Endothelial cell of umbilical vein (primary cell): ENCODE results near the gene ZNF474. TPM values are rescaled to one million over a fixed set of nuclear protein-coding genes. Genes with fewer than 3 reads are reported as not detected.
A peak's percentile ranks its signal among the peaks of the same experiment; 100 is the strongest.

ENCODE experiments used
- BruUV-seq: library from RNA; stranded (reverse); fragments of 400-500 nt; replicated peaks from 2 replicates; lab custom pipeline; 2021; lab: Mats Ljungman, UMichigan
- CTCF ChIA-PET: fragments of 300-600, 350-600 bp; sonication (Branson Sonifier 250); formaldehyde crosslinking; loops from one replicate; lab custom pipeline; 2021; ENCODE audit warnings: antibody characterized with exemption, inconsistent platforms; lab: Charles Lee
- POLR2A ChIA-PET: fragments of 300-600, 350-600 bp; sonication (Branson Sonifier 250); formaldehyde crosslinking; loops from one replicate; lab custom pipeline; 2021; ENCODE audit warnings: antibody characterized with exemption, inconsistent platforms; lab: Charles Lee
- DNase-seq: peaks from one replicate; pipeline ENCODE4 v3.0.0-alpha.2; 2011; ENCODE audit warnings: low read depth, low spot score
- FAIRE-seq: peaks from 2 replicates; lab custom pipeline; 2011; peaks lifted over from hg19 to GRCh38; lab: Jason Lieb, UNC
- H2AFZ ChIP-seq: 2 replicates; pipeline ENCODE4 v1.6.0; 2012; ENCODE audit warnings: low read depth, low read length, control low read depth, inconsistent platforms
- H3K27ac ChIP-seq: 2 replicates; pipeline ENCODE4 v1.5.1; 2011; ENCODE audit warnings: low read depth, mild to moderate bottlenecking, control low read depth, low read length, moderate library complexity; ENCODE audit not compliant: insufficient read depth
- H3K27me3 ChIP-seq, 2 experiments: 2 replicates each; pipeline versions ENCODE4 v1.6.0 to v1.6.1; 2011; ENCODE audit warnings: low read length in 2 of 2, mixed read lengths in 1 of 2; ENCODE audit not compliant: control insufficient read depth in 2 of 2, insufficient read depth in 2 of 2
- H3K36me3 ChIP-seq, 2 experiments: 2 replicates in 1 of 2; 3 replicates in 1 of 2; pipeline ENCODE4 v1.5.1; 2011; ENCODE audit warnings: low read length in 2 of 2, mild to moderate bottlenecking in 1 of 2, moderate library complexity in 1 of 2; ENCODE audit not compliant: control insufficient read depth in 2 of 2, insufficient read depth in 2 of 2; ENCODE audit errors: extremely low read depth in 1 of 2
- H3K4me1 ChIP-seq: 3 replicates; pipeline ENCODE4 v1.5.1; 2011; ENCODE audit warnings: mild to moderate bottlenecking, low read length; ENCODE audit not compliant: control insufficient read depth, insufficient read depth; ENCODE audit errors: extremely low read depth
- H3K4me2 ChIP-seq: 2 replicates; pipeline ENCODE4 v1.6.1; 2011; ENCODE audit warnings: low read length, control low read depth, mixed read lengths; ENCODE audit not compliant: insufficient read depth
- H3K4me3 ChIP-seq, 3 experiments: fragments of 200-600 bp in 1 of 3; sonication (generic), shearing (Covaris generic) in 1 of 3; replicated peaks in 1 of 3; 2 replicates each; pipeline ENCODE4 v1.5.1; 2011 to 2016; ENCODE audit warnings: control low read depth in 3 of 3, low read length in 3 of 3, mild to moderate bottlenecking in 2 of 3, inconsistent platforms in 1 of 3, low read depth in 1 of 3, moderate library complexity in 1 of 3; ENCODE audit not compliant: insufficient read depth in 1 of 3
- H3K79me2 ChIP-seq: 2 replicates; pipeline ENCODE4 v1.6.0; 2012; ENCODE audit warnings: low read length, inconsistent platforms; ENCODE audit not compliant: control insufficient read depth, insufficient read depth
- H3K9ac ChIP-seq: replicated peaks from 2 replicates; pipeline ENCODE3; 2011; ENCODE audit warnings: low read length, control low read depth; ENCODE audit not compliant: insufficient read depth; ENCODE audit errors: extremely low read depth
- H3K9me1 ChIP-seq: replicated peaks from 3 replicates; pipeline ENCODE4 v1.6.0; 2011; ENCODE audit warnings: mild to moderate bottlenecking, low read length; ENCODE audit not compliant: control insufficient read depth, insufficient read depth; ENCODE audit errors: extremely low read depth
- H3K9me3 ChIP-seq: replicated peaks from 2 replicates; pipeline ENCODE4 v1.5.1; 2012; ENCODE audit warnings: low read length, inconsistent platforms; ENCODE audit not compliant: control insufficient read depth, insufficient read depth
- H4K20me1 ChIP-seq: replicated peaks from 2 replicates; pipeline ENCODE3; 2011; ENCODE audit warnings: mild to moderate bottlenecking, low read length; ENCODE audit not compliant: control insufficient read depth, insufficient read depth; ENCODE audit errors: extremely low read depth
- CTCF ChIP-seq, 2 donors: IDR thresholded peaks; 1 replicate in 1 of 2; 2 replicates in 1 of 2; pipeline ENCODE4 v1.5.1; 2011; ENCODE audit warnings: low read length in 2 of 2, mild to moderate bottlenecking in 2 of 2, moderate library complexity in 2 of 2, control low read depth in 1 of 2, inconsistent platforms in 1 of 2, low read depth in 1 of 2; ENCODE audit not compliant: insufficient read depth in 1 of 2; ENCODE audit errors: extremely low read depth in 1 of 2
- EZH2 ChIP-seq: IDR thresholded peaks from 2 replicates; pipeline ENCODE4 v1.6.1; 2012; ENCODE audit warnings: borderline replicate concordance, low read depth, mild to moderate bottlenecking, moderate library complexity, low read length, inconsistent platforms; ENCODE audit not compliant: severe bottlenecking
- FOS ChIP-seq: IDR thresholded peaks from 2 replicates; pipeline ENCODE4 v1.6.1; 2011; ENCODE audit warnings: mild to moderate bottlenecking, low read length, moderate library complexity, borderline replicate concordance; ENCODE audit not compliant: insufficient read depth
- GATA2 ChIP-seq: IDR thresholded peaks from 2 replicates; pipeline ENCODE4 v1.7.0; 2011; ENCODE audit warnings: low read depth, mild to moderate bottlenecking, moderate library complexity, mixed read lengths, low read length; ENCODE audit not compliant: insufficient read length, insufficient read depth
- JUN ChIP-seq: IDR thresholded peaks from 2 replicates; pipeline ENCODE4 v1.6.1; 2011; ENCODE audit warnings: borderline replicate concordance, low read depth; ENCODE audit not compliant: insufficient read length, insufficient read depth
- MAX ChIP-seq: IDR thresholded peaks from 2 replicates; pipeline ENCODE4 v1.6.1; 2011; ENCODE audit not compliant: insufficient read depth, insufficient read length
- MYC ChIP-seq: IDR thresholded peaks from one replicate; pipeline ENCODE4 v1.6.1; 2011; ENCODE audit warnings: mild to moderate bottlenecking, low read depth, low read length
- POLR2A ChIP-seq: IDR thresholded peaks from 2 replicates; pipeline ENCODE4 v1.6.1; 2012; ENCODE audit warnings: low read depth, mild to moderate bottlenecking, control low read depth, low read length
- POLR2AphosphoS5 ChIP-seq: IDR thresholded peaks from 2 replicates; pipeline ENCODE4 v1.6.1; 2012; ENCODE audit warnings: low read depth, mild to moderate bottlenecking, control low read depth, low read length, moderate library complexity; ENCODE audit not compliant: insufficient read depth
- dilution Hi-C: fragments of 300-500 bp; cut with MboI; formaldehyde crosslinking; loops from one replicate; pipeline ENCODE4 v1.15.0; 2019; ENCODE audit warnings: low sequenced_read_pairs; ENCODE audit not compliant: extremely low pct_ligation_motif_present
- intact Hi-C: fragments of 100-400 bp; cut with micrococcal nuclease; formaldehyde crosslinking; loops from one replicate; pipeline ENCODE4 v1.10.0; 2022
- polyA plus RNA-seq, 4 experiments: library from polyadenylated mRNA; depleted of rRNA in 3 of 4; stranded (reverse) in 3 of 4; unstranded in 1 of 4; fragments of >200 nt; gene quantifications; 2 replicates each; pipeline versions ENCODE4 v1.2.1 to v1.2.3, GENCODE V29; 2011 to 2012; ENCODE audit warnings: missing spikeins in 1 of 4
- total RNA-seq: library from RNA; stranded (reverse); gene quantifications from 2 replicates; pipeline ENCODE4 v1.2.3, GENCODE V29; 2021

Gene ZNF474
- total and polyA plus RNA-seq, 2 donors (not counting 3 experiments of a cell fraction or from before 2014, with no cell fraction given) = 0.03 TPM; not detected in 1

GRCh38 chr5:122181863-122182262 is 52.5 kb downstream of the ZNF474 start:
- no peak for TF ChIP-seq GATA2
- no peak for TF ChIP-seq MYC
- TF ChIP-seq CTCF (IDR thresholded peaks at IDR 0.05; ENCODE audit: extremely low read depth in 1 of 2, insufficient read depth in 1 of 2, low read depth in 1 of 2, low read length in 2 of 2) = no peak
- no peak for TF ChIP-seq JUN
- TF ChIP-seq FOS = no peak
- TF ChIP-seq MAX = no peak
- TF ChIP-seq EZH2 = no peak
- TF ChIP-seq POLR2AphosphoS5 = no peak
- no peak for TF ChIP-seq POLR2A
- CTCF ChIA-PET = interaction anchor here (1.0 to 3.4 kb wide), 7 partner anchors 8 to 106 kb away, joined by 3 to 16 read pairs (median 5); no protein-coding TSS in a partner anchor
- Histone ChIP-seq H3K27ac (peak overlapping the region; percentile 84), H3K9me3 (no peaks in the 10 kb centered on the region), H4K20me1 (no peaks in the 10 kb centered on the region), H3K36me3 (no peaks in the 10 kb centered on the region), H3K9me1 (no peaks in the 10 kb centered on the region), H2AFZ (peak overlapping the region; percentile 42), H3K79me2 (no peaks in the 10 kb centered on the region), H3K27me3 (no peaks in the 10 kb centered on the region), H3K4me2 (peak overlapping the region; percentile 88), H3K9ac (peak overlapping the region; percentile 70), H3K4me3 (peak overlapping the region in 1 of 3 experiments; percentile 57), H3K4me1 (peaks cover 36% of the 10 kb centered on the region)
- intact Hi-C loops = loop anchor here (1.0 to 10.0 kb wide), 6 partner anchors 53 to 663 kb away; partner anchors contain the start of genes SNCAIP, SNX24, SRFBP1 and ZNF474
- BruUV-seq = TSS peak; percentile 73
- FAIRE-seq (no peak), DNase-seq (peak; percentile 37)
- dilution Hi-C loops = loop anchor here (25.0 kb wide), 1 partner anchor 95 kb away; the partner anchor contains the start of gene LOX
- POLR2A ChIA-PET = interaction anchor here (1.2 kb wide), 1 partner anchor 213 kb away, joined by 4 read pairs; no protein-coding TSS in a partner anchor
